ENCODE results near the gene MTA3.
"Not testable (repeated sequence)": the region's sequence is repeated elsewhere in the genome, so short reads cannot be mapped to it uniquely, and the experiment has no call there.

The MTA3 gene

DNA sequence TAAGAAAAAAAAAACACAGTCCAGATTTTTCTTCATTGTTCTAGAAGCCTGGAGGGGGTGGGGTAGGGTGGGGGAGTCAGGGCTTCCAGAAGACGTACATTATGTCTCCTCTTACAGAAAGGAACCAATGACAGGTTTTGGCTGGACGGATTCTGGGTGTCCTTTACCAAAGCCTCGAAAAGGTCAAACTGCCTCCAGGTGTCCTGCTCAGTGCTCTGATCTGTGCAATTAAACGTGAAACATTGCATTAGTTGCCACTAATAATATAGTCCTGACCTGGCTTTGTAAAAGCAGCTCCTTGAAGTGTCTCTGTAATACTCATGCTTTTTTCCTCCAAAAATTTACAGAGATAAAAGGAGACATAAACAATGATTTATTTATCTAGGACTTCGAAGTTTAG is 11.1 kb upstream of the MTA3 start:
- Mint-ChIP-seq H3K27me3 (no peaks in the 10 kb centered on the region), H3K36me3 (no peaks in the 10 kb centered on the region), H3K9me3 (peaks cover 0 to 2% of the 10 kb centered on the region in 2 donors), H3K27ac (no peak overlapping the region), H3K4me3 (no peak overlapping the region), H3K4me1 (no peaks in the 10 kb centered on the region)
- no peak for DNase-seq
- ATAC-seq (replicated peaks), result no peak

DNA sequence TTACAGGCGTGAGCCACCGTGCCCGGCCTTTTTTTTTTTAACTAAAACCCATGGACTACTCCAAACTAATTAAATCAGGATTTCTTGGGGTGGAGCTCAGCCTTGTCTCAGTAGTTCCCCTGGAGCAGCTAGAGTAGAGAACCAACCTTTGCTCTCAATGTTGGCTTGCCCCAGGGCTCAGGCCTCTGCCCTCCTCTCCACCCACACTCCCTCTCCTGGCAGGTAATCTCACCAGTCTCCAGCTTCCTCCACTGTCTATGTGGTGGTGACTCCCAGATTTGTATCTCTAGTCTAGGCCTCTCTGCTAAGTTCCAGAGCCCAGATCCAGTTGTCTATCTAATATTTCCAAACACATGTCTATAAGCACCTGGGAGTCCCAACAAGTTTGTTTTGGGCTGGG is 9.6 kb upstream of the MTA3 start:
- no peaks in the 10 kb centered on the region for H3K36me3 Mint-ChIP-seq
- no peak for DNase-seq
- H3K27ac Mint-ChIP-seq, result no peak overlapping the region
- H3K4me1 Mint-ChIP-seq, result no peaks in the 10 kb centered on the region
- peaks cover 0 to 2% of the 10 kb centered on the region in 2 donors for H3K9me3 Mint-ChIP-seq
- H3K27me3 Mint-ChIP-seq, result no peaks in the 10 kb centered on the region
- ATAC-seq (replicated peaks), result no peak
- H3K4me3 Mint-ChIP-seq, result no peak overlapping the region

DNA sequence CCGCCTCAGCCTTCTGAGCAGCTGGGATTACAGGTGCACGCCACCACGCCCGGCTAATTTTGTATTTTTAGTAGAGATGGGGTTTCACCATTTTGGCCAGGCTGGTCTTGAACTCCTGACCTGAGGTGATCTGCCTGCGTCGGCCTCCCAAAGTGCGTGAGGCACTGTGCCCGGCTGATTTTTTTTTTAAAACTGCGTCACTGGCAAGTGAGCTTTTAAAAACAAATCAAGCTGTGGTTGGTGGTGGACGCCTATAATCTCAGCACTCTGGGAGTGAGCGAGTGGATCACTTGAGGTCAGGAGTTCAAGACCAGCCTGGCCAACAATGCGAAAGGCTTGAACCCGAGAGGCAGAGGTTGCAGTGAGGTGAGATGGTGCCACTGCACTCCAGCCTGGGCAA is 8.3 kb upstream of the MTA3 start:
- H3K9me3 Mint-ChIP-seq; H3K36me3 Mint-ChIP-seq; H3K27me3 Mint-ChIP-seq; ATAC-seq (replicated peaks); H3K27ac Mint-ChIP-seq; H3K4me1 Mint-ChIP-seq; H3K4me3 Mint-ChIP-seq; DNase-seq: not testable (repeated sequence)

DNA sequence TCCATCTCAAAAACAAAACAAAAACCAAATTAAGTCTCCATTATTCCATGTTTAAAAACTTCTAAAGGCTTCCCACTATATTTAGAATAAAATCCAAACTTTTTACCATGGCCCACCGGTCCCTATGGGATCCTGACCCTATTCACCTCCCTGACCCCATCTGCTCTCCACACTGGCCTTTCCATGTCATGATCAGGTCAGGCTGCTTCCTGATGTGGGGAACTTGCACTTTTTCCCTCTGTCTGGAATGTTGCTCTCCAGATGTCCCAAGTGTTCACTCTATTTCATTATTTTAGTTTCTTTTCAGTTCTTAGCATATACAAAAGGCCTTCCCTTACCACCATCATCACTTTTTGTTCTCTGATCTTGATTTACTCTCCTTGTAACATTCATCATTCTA is 7.5 kb upstream of the MTA3 start:
- H3K4me3 Mint-ChIP-seq, result no peak overlapping the region
- no peaks in the 10 kb centered on the region for H3K4me1 Mint-ChIP-seq
- H3K9me3 Mint-ChIP-seq, result peaks cover 0 to 2% of the 10 kb centered on the region in 2 donors
- no peak overlapping the region for H3K27ac Mint-ChIP-seq
- DNase-seq (no peak), ATAC-seq (replicated peaks) (no peak)
- H3K27me3 Mint-ChIP-seq, result no peaks in the 10 kb centered on the region
- no peaks in the 10 kb centered on the region for H3K36me3 Mint-ChIP-seq

DNA sequence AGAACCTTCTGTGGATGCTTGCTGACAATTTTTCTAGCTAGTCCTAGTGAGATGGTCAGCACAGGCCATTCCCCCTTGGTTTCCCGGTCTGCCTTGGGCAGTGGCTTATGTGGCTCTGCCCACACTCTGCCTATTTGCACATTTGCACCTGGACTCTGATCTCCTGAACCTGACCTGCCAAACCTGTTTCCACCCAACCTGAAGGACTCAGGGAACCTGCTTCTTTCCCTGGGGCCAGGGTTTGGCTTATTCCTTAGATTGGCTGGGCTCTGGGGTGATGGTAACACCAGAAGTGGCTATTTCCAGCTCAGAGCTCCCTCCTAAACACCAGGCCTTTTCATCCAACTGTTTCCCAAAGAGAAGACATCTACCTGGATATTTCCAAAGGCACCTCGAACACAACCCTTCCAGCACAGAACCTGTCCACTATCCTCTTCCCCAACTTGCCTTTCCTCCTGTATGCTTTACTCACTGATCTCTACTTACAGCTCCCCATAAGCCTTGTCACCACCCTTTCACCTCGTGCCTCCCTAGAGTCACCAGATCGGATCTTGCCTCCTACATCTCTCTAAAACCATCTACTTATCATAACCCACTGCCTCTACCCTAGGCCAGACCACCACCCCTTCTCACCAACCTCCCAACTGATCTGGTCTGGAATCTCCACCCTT is 5.8 kb upstream of the MTA3 start:
- no peaks in the 10 kb centered on the region for H3K27me3 Mint-ChIP-seq
- H3K36me3 Mint-ChIP-seq, result no peaks in the 10 kb centered on the region
- ATAC-seq (replicated peaks) (no peak), DNase-seq (no peak)
- H3K9me3 Mint-ChIP-seq, result peaks cover 0 to 2% of the 10 kb centered on the region in 2 donors
- no peak overlapping the region for H3K27ac Mint-ChIP-seq
- peaks cover 4 to 9% of the 10 kb centered on the region in 2 donors for H3K4me1 Mint-ChIP-seq
- no peak overlapping the region for H3K4me3 Mint-ChIP-seq

DNA sequence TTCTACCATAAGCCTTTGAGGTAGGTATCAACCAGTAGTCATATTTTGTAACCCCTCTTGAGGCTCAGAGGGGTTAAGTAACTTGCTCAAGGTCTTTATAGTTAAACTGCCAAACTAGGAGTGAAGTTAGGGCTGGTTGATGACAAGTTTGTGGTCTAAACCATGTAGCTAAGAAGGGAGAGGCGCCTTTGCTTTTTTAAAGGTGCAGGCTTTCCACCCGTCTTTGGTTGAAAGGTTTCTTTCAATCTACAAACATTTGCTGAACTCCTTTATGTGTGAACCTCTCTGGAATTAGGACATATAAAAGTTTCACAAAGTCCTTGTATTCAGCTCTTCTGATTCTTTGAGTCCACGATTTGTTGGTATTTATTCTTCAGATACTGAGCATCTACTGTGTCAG is 2.4 kb upstream of the MTA3 start:
- Mint-ChIP-seq H3K4me1 (peaks cover 11 to 25% of the 10 kb centered on the region in 2 donors), H3K27me3 (no peaks in the 10 kb centered on the region), H3K9me3 (peaks cover 0 to under 1% of the 10 kb centered on the region in 2 donors), H3K27ac (no peak overlapping the region), H3K36me3 (peaks cover 0 to 4% of the 10 kb centered on the region in 2 donors), H3K4me3 (no peak overlapping the region)
- ATAC-seq (replicated peaks) (no peak), DNase-seq (no peak)

DNA sequence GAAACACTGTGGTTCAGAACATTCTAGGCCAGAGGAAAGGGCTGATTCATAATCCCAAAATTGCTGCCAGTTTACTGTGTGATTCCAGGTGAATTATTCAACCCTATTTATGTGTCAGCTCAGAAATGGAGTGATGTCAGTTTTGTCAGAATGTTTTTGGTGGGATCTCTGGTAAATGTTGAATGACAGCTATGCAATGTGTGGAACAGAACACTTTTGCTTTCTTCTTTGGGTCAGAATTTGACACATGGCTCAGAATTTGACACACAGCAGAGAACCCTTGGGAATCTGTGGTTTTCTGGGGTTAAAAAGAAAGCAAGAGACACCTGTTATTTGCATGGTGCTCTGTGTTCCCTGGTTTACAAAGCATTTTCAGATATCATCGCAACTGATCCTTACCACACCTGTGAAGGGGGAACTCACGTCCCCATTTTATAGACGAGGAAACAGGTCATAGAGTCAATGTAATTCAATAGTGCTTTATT is 1.6 kb upstream of the MTA3 start:
- ATAC-seq (replicated peaks) (peak; percentile 49 to 50), DNase-seq (no peak)
- Mint-ChIP-seq H3K36me3 (peaks cover 0 to 4% of the 10 kb centered on the region in 2 donors), H3K4me1 (peaks cover 11 to 25% of the 10 kb centered on the region in 2 donors), H3K4me3 (no peak overlapping the region), H3K9me3 (no peaks in the 10 kb centered on the region), H3K27ac (no peak overlapping the region), H3K27me3 (no peaks in the 10 kb centered on the region)

DNA sequence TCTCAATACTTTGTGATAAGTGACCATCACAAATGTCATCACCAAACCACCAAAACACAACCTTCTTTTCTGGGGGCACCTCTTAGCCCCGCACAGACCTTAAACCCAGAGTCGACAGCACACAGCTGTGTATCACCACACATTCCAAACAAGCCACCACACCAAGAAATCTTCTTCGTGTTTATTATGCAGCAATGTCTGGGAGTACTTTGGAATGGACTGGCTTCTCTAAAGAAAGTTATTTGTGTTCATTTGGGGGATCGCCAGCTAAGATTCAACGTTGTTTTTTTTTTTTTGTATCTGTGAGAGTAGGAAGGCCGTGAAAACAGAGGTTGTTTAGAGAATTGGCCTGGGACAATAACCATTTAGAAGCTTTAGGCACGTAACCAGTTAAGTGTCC is 1.1 kb upstream of the MTA3 start:
- Mint-ChIP-seq H3K4me3 (no peak overlapping the region), H3K4me1 (peaks cover 11 to 25% of the 10 kb centered on the region in 2 donors), H3K27ac (peak overlapping the region; percentile 14), H3K27me3 (no peaks in the 10 kb centered on the region), H3K36me3 (peaks cover 0 to 4% of the 10 kb centered on the region in 2 donors), H3K9me3 (no peaks in the 10 kb centered on the region)
- DNase-seq, result no peak
- ATAC-seq (replicated peaks), result no peak

DNA sequence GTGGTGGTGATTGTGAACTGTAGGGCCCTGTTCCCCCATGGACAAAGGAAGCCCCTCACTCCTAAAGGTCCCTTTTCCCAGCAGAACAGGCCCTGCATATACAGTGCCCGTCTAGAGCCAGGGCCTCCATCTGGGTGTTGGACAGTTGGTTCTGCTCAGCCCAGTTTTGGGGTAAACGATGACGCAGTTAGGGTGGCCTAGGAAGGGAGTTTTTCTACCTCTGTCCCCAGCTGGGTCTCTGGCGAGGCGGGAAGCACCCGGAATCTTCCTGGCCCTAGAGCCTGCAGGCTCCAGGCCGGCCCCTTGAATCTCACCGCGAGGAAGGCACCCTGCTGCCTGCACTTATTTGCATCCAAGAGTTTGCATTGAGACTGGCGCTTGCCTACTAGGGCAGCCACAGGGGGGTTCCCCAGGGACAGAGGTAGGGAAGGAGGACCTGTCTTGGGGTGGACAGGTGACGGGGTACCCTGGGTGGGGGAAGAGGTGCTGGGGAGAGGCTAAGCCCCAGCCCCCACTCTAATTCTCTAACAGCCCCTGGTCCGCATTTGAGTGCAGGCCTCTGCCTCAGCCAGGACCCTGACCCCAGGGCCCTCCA is 529 bp upstream of the MTA3 start:
- peak overlapping the region; percentile 78 to 79 for H3K4me3 Mint-ChIP-seq
- peak; percentile 23 for DNase-seq
- peak; percentile 41 to 47 for ATAC-seq (replicated peaks)
- H3K36me3 Mint-ChIP-seq, result peaks cover 2 to 4% of the 10 kb centered on the region in 2 donors
- peaks cover 11 to 27% of the 10 kb centered on the region in 2 donors for H3K4me1 Mint-ChIP-seq
- no peaks in the 10 kb centered on the region for H3K9me3 Mint-ChIP-seq
- H3K27me3 Mint-ChIP-seq, result no peaks in the 10 kb centered on the region
- no peak overlapping the region for H3K27ac Mint-ChIP-seq

DNA sequence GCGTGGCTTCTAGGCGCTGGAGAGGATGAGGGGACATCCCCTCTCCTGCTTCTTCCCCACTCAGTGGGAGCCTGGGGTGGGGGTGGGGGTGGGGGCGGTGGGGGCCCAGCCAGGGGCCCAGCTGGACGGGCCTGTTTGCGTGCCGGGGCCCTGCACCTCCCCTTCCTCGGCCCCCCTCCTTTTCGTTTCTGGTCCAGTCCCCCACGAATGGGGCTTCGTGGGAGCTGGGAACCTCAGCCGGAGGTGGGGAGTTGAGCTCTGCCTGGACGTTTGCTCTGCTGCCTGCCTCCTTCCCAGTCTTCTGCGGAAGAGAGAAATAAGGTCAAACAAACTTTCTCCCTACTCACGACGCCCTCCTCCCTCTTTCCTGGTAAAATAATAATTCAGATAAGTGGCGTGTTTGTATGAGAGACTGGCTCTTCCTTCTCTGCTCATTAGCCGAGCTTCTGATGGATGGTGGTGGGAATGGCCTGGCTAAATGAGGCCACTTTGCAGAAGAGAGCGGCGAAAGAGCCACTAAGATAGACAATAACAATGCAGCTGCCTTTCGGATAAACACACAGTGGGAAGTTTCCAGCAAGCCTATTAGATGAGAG is 782 bp downstream of the MTA3 start:
- peaks cover 13 to 30% of the 10 kb centered on the region in 2 donors for H3K4me1 Mint-ChIP-seq

DNA sequence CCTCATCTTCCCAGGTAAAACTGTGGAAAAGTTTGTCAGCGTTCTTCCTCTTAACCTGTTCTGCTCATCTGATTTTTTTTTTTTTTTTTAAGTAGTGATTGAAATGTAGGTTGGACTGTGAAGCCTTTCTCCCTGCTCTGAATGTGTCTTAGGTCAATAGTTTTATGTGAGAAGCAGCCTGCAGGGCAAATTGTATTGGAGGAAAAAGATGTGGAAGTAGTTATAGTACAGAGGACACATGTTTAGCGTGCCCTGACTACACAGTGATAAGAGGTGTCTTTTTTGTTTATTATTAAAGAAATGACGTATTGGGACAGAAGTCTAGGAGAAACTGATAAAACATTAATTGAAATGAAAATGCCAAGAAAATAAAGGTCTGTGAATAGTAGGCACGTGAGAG is 1.5 kb downstream of the MTA3 start:
- Mint-ChIP-seq H3K9me3 (no peaks in the 10 kb centered on the region), H3K36me3 (peaks cover 4 to 7% of the 10 kb centered on the region in 2 donors), H3K27me3 (no peaks in the 10 kb centered on the region), H3K27ac (peak overlapping the region; percentile 20), H3K4me3 (peak overlapping the region; percentile 87 to 95), H3K4me1 (peaks cover 13 to 33% of the 10 kb centered on the region in 2 donors)
- ATAC-seq (replicated peaks) (no peak), DNase-seq (no peak)

More for the DNA sequence above, 782 bp downstream of the MTA3 start:
- H3K9me3 Mint-ChIP-seq, result no peaks in the 10 kb centered on the region
- peaks cover 4 to 7% of the 10 kb centered on the region in 2 donors for H3K36me3 Mint-ChIP-seq
- ATAC-seq (replicated peaks), result peak; percentile 28 to 33
- DNase-seq, result no peak
- H3K27ac Mint-ChIP-seq, result peak overlapping the region; percentile 95
- H3K27me3 Mint-ChIP-seq, result no peaks in the 10 kb centered on the region
- H3K4me3 Mint-ChIP-seq, result peak overlapping the region; percentile 87 to 95

DNA sequence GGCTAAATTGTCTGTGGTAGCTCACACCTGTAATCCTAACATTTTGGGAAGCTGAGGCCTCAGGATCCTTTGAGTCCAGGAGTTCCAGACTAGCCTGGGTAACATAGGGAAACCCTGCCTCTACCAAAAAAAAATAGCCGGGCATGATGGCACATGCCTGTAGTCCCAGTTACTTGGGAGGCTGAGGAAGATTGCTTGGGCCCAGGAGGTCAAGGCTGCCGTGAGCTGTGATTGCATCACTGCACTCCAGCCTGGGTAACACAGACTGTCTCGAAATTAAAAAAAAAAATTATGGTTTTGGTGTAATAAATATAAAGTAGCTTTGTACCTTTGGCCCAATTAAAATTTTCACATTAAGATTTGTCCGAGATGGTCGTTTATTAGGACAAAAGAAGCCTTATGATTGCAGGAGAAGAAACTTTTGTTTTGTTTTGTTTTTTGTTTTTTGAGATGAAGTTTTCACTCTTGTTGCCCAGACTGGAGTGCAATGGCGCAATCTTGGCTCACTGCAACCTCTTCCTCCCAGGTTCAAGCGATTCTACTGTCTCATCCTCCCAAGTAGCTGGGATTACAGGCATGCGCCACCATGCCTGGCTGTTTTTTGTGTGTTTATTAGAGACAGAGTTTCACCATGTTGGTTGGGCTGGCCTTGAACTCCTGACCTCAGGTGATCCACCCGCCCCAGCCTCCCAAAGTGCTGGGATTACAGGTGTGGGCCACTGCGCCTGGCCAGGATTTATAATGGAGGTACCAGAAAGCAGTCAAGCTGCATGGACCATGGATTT is 4.1 kb downstream of the MTA3 start:
- DNase-seq, result no peak
- Mint-ChIP-seq H3K27me3 (no peaks in the 10 kb centered on the region), H3K4me1 (peaks cover 19 to 37% of the 10 kb centered on the region in 2 donors), H3K36me3 (peaks cover 15 to 16% of the 10 kb centered on the region in 2 donors), H3K4me3 (no peak overlapping the region), H3K27ac (no peak overlapping the region), H3K9me3 (no peaks in the 10 kb centered on the region)
- no peak for ATAC-seq (replicated peaks)

DNA sequence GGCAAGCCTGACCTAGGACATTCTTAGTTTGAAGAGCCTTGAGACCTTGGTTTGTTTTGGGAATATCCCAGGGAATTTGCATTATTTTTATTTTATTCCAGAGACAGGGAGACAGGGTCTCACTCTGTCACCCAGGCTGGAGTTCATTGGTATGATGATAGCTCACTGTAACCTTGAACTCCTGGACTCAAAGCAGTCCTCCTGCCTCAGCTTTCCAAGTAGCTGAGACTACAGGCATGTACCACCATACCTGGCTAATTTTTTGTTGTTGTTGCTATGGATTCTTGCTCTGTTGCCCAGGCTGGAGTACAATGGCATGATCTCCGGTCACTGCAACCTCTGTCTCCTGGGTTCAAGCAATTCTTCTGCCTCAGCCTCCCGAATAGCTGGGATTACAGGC is 4.8 kb downstream of the MTA3 start:
- Mint-ChIP-seq H3K27ac (no peak overlapping the region), H3K4me1 (peaks cover 16 to 33% of the 10 kb centered on the region in 2 donors), H3K4me3 (no peak overlapping the region), H3K27me3 (no peaks in the 10 kb centered on the region), H3K36me3 (peaks cover 15 to 16% of the 10 kb centered on the region in 2 donors), H3K9me3 (no peaks in the 10 kb centered on the region)
- ATAC-seq (replicated peaks) (no peak), DNase-seq (no peak)

DNA sequence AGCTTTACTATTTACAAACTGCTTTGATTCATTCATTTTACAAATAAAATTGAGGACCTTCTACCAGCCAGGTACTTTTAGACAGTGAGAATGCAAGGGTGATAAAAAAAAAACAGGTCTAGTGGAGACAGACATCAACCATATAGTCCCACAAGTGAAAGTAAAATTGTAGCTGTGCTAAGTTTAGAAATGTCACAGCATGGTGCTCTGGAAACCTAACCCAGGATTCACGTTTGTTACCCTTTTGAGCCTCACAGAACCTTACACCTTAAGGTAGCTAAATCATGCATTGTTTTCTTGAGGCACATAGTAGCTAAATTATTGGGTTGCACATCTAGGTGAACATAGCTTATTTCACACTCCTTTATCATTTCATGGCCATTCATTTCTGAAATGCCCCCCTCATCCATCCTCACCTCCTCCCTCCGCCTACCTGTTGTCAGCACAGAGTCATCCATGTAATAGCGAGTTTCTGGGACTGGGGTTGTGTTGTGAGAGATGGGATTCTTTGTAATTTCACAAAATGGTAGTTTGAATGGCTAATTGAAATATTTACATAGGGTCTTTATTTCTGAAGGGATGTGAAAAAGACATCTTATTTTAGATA is 7.1 kb downstream of the MTA3 start:
- no peaks in the 10 kb centered on the region for H3K27me3 Mint-ChIP-seq
- H3K4me1 Mint-ChIP-seq, result peaks cover 11 to 29% of the 10 kb centered on the region in 2 donors
- no peaks in the 10 kb centered on the region for H3K9me3 Mint-ChIP-seq
- no peak overlapping the region for H3K27ac Mint-ChIP-seq
- ATAC-seq (replicated peaks), result no peak
- H3K4me3 Mint-ChIP-seq, result no peak overlapping the region
- peaks cover 26 to 30% of the 10 kb centered on the region in 2 donors for H3K36me3 Mint-ChIP-seq
- DNase-seq, result no peak
